GM19324 (cell line): ENCODE results near the gene CYLD.

ENCODE experiments used
- ATAC-seq: cut with Tn5 transposase; IDR thresholded peaks from one replicate; pipeline ENCODE4 v1.9.1; 2021; ENCODE audit warnings: mild to moderate bottlenecking, moderate library complexity; ENCODE audit not compliant: unreplicated experiment, low FRiP score

CYLD gene

DNA sequence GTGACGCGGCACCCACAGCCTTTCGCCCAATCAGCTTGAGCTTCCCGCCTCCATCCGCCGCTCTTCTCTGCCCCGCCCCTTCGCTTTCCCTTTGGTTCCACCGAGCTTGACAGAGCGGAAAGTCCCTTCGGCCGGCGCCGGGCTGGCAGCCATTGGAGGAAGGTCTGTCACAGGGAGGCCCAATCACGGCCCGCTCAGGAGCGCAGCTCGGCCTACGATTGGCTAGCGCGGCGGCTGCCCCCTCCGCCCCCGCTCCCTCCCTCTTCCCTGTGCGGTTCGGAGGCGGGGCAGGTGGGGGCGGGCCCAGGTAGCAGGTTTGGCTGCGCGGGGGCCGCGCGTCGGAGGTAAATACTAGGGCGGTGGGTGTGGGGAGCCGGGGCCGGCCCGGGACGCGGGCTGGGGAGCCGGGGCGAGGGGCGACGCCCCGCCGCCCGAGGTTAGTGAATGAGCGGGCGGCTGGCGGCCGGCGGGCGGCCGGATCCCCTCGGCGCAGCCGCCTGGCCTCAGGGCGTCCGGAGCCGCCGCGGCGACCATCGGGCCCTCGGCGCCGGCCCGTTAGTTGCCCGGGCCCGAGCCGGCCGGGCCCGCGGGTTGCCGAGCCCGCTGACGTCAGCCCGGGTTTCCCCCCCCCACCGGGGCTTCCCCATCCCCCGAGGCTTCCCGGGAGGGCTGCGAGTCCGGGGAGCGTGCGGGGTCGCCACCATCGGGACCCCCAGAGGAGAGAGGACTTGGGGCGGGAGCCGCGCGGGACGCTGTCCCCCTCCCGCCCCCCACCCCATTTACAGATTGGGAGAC, at the start of gene CYLD:
Gene CYLD, plus strand, starts transcription at position 306 of the 795 bp plus-strand sequence. CDS start 7,613 bp downstream, outside the sequence.
- peak; percentile 96 for ATAC-seq

- no peak for ATAC-seq
These were observed 49.3 kb upstream of the CYLD start for GRCh38 chr16:50692644-50692998.

DNA sequence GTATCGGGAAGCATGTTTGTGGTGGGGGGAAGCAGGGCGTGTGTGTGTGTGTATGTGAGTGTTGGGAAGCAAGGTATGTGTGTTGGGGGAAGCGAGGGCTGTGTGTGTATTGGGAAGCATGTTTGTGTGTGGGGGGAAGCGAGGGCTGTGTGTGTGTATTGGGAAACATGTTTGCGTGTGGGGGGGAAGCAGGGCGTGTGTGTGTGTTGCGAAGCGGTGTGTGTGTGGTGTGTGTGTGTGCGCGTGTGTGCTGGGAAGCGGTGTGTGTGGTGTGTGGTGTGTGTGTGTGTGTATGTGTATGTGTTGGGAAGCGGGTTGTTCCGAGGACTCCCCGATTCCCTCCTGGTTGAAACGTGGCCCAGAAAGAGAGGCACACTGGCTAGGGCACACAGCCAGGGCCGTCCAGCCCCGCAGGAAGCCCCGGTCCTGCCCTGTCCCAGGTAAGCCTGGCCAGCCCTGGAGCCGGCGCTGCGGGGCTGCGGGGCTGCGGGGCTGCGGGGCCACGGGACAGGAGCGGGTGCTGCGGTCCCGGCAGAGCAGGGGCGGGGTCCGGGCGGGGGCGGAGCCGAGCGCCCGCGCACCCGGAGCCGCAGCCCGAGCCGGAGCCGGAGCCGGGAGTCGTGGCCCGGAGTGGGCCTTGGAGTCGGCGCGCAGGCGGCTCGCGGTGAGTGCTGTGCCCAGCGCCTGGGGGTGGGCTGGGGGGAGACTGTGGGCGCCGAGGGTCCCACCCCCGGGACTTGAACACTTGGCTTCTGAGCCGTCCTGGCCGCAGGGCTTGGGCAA, 48.7 kb upstream of the CYLD start, which contains the start of gene NOD2:
Gene NOD2, plus strand, starts transcription at position 608 of the 783 bp plus-strand sequence. CDS start 5,890 bp downstream, outside the sequence.
- no peak for ATAC-seq

DNA sequence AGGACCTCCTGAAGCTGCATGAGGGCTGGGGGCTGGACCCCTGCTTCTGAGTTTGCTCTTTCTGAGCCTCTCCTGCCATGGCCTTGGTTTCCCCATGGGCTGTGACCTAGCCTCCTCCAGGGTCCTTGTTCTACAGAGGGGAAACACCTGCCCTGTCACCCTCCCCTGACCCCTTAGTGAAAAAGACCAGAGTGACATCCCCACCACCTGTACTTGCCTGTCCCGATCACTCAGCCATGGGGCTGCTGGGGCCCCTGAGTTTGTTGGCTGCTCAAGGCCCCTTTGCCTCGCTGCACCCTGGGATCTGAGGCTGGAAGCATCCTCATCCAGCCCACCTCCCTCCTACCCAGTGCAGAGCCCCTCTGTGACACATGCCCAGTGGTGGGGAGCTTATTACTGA, 47.7 kb upstream of the CYLD start:
- ATAC-seq = no peak

DNA sequence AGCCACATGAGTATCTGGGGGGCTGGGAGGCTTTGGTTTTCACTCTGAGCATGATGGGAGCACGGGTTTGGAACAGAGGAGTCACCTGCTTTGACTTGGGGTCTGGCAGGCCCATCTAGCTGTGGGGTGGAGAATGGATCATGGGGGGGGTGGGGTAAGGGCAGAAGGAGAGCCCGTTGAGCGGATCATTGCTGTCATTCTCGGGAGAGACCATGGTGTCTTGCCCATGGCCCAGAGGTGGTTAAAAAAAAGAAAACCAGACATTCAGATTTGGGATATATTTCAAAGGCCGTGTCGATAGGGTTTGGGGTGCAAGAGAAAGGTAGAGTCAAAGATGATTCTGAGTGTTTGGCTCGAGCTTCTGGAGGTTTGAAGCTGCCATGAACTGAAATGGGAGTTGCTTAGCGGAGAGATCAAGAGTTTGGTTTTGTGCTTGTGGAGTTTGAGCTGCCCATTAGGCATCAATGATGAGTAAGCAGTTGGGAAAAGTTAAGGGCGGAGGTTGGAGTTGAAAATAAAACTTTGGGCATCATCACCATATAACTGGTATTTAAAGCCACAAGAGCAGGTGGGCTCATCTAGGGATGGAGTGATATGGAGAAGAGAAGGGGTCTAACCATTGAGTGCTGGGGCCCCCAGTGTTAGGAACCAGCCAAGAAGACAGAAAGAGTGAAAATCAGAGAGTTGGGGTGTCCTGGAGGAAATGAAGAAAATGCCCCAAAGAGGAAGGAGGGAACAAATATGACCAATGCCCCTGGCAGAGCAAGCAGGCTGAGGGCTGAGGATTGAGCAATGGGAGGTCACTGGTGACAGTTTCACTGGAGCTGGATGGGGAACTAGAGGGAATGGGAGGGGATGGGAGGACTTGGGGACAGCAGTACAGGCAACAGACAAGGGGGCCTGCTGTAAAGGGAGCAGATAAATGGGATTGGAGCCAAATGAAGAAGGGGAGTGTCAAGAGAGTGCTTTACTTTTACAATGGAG, 46.6 kb upstream of the CYLD start:
- no peak for ATAC-seq

DNA sequence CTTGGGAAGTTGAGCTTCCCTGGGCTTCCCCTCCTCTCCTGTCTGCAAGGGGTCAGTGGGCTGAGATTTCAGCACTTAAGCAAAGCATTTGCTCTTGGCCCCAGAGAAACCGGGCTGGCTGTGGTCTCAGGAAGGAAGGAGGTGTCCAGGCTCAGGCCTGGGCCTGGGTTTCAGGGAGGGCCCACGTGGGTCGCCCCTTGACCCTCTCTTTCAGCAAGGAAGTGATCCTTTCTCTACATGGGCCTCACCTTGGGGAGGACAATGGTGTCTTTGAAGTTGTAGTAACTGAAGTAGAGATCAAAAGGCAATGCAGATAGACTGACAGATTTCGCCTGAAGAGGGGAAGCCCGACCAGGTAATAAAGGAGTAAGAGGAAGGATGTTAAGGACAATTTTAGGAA, 45.8 kb upstream of the CYLD start:
- no peak for ATAC-seq

- ATAC-seq = peak; percentile 63
These were observed 45.1 kb upstream of the CYLD start for GRCh38 chr16:50696575-50697420.

GRCh38 chr16:50697421-50697715, 44.5 kb upstream of the CYLD start:
- no peak for ATAC-seq

DNA sequence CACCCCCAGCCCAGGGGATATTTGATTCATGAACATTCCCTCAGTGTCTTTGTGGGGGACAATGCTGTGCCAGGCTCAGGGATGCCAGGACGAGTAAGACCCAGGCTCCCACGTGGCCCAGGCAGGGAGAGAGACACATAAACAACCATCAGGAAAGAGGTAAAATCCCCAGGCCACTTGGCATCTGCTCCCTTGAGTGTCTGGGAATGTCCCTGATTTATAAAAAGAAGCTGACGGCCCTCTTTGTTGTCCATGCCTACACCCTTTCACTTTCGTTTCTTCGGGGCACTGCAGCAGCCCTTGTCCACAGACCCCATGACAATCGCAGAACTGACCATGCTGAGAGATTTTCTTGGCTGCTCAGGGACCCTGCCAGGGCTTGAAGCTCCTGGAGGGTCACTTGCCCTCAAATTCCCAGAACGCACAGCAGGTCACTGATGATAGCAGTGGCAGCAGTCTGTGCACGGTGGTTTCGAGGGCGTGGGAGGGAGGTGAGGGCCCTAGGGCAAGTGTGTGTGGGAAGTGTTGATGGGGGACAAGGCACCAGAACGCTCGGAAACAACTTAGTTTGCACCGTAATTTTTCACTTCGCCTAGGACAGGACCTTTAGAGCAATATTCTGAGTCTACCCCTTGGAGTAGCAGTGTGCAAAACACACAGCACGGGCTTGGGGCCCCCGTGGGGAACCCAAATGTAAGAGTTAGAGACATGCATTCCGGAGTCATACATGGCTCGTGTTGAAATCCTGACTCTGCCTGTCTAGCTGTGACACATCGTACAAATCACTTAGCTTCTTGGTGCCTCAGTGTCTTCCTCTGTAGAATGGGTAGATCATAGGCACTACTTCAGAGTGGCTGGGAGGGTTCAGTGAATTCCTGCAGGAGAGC, 43.8 kb upstream of the CYLD start:
- peak; percentile 31 for ATAC-seq

DNA sequence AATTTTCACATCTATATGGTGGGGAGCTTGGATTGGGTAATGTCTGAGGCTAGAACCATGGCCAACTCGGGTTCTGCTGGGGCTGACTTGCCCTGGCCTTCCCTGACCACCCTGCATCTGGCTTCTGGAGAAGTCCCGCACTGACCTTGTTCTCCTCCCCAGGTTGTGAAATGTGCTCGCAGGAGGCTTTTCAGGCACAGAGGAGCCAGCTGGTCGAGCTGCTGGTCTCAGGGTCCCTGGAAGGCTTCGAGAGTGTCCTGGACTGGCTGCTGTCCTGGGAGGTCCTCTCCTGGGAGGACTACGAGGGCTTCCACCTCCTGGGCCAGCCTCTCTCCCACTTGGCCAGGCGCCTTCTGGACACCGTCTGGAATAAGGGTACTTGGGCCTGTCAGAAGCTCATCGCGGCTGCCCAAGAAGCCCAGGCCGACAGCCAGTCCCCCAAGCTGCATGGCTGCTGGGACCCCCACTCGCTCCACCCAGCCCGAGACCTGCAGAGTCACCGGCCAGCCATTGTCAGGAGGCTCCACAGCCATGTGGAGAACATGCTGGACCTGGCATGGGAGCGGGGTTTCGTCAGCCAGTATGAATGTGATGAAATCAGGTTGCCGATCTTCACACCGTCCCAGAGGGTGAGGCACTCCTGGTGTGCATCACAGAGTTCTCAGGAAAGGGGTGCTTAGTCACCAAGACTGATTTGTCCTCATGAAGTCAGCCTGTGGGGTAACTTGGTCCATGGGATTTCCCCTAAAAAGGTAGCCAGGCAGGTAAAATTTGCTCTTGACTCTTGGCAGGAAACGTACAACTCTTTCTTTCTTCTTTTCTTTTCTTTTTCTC, 42.3 kb upstream of the CYLD start:
- no peak for ATAC-seq

GRCh38 chr16:50702725-50703124, 39.2 kb upstream of the CYLD start:
- no peak for ATAC-seq

- no peak for ATAC-seq
These were observed 37.6 kb upstream of the CYLD start for GRCh38 chr16:50704245-50704644.

DNA sequence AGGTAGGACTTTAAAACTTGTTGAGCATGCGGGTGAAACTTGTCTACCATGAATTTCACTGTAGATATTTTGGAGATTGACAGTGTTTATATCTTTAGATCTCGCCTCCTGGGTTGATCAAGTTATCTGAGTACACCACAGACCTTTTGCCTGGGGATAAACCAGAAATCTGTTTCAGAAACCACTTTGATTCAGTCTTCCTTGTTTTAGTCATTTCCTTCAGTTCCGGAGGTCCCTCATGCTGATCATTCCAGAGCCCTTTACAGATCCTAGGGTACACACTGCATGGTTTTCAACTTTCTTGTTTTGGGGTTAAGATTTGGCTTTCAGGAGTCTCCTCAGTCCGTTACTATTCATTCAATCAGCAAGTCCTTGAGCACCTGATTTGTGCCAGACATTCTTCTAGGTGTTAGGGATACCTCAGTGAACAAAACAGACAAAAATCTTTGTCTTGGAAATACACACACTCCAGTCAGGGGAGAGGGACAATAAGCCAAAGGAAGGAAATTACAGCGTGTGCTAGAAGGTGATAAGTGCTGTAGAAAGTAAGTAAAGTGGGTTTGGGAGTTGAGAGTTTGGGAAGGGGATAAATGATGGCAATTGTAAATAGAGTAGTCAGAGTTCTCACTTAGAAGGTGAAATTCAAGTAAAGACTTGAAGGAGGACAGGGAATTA, 36.3 kb upstream of the CYLD start:
- ATAC-seq = no peak

DNA sequence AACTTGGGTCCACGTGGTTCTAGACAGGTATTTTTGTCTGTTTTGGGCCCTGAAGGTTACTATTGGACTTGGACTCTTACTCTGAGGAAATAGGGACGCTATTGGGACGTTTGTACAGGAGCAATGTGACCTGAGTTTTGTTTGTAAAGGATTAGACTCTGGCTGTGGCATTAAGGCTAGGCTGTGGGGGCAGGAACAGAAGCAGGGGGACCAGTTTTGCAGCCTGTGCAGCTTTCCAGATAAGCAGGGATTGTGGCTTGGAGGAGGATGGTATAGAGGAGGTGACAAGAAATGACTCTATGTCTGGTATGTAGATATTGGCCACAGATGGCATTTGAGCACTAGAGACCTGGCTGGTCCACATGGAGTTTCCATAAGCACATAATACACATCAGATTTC, 35.6 kb upstream of the CYLD start:
- ATAC-seq = no peak

- no peak for ATAC-seq
These were observed 33.4 kb upstream of the CYLD start for GRCh38 chr16:50708373-50709060.

DNA sequence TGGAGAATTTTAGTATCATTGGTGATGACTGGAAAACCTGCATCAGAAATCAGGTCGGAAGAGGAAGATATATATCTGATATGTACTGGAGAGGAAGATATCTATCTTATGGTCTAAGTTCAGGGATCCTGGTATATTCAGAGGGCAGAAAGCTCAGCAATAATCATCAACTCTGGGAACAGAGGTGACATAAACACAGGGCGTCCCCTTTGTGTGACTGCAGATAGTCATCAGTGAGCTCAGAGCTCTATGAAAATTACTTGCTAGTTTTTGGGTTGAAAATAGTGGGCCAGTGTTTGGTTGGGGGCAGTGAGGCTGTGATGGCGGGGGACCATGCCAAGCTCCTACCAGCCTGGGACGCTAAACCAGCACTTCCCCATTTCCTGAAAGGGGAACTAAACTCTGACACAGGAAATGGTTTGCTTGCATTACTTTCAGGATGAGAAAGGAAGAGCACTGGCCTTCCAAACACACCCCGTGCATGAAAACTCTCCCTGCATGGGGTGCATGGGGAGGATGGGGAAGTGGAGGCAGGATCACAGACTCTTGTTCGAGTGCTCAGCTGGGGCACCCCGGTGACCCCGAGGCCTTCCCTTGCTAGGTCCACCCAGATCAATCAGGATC, 32.7 kb upstream of the CYLD start:
- no peak for ATAC-seq
